HG02623 (cell line): ENCODE data around the gene TXNRD3.

Experiments used
- ATAC-seq: cut with Tn5 transposase; IDR thresholded peaks from one replicate; pipeline ENCODE4 v1.9.1; 2021; ENCODE audit warnings: moderate library complexity; ENCODE audit not compliant: unreplicated experiment

TXNRD3 gene

DNA sequence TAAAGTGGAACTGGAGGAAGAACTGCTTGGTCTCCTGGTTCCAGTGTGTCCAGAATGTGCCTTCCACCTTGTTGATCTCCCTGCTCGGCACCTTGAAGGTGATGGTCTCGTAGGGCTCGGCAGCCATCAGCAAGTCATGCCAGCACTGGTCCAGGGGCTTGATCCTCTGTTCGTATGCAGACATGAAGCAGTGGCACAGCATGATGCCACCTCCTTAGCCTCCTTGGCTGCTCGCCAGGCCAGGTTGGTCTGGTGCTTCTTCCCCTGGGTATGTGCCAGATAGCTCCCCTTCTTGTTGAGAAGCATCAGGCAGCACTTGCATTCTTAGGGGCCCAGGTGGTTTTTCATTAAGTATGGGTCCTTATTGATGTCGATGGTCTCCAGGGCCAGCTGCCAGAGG is 17.8 kb upstream of the TXNRD3 start:
- no peak for ATAC-seq

DNA sequence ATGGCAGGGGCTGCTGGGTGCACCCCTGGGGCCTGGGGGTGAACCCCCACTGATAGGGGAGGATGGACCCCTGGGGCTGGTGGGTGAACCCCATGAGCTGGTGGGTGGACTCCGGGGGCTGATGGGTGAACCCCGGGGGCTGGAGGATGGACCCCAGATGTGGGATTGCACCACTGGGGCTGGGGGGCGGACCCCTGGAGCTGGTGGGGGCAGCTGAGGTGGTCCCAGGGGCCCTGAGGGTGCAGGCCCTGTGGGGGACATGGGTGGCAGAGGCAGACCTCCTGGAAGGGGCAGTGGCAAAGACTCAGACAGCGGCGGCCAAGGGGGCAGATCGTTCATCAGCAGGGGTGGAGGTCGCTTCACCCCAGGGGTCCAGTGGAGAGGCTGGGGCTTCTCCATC is 17.4 kb upstream of the TXNRD3 start:
- no peak for ATAC-seq

DNA sequence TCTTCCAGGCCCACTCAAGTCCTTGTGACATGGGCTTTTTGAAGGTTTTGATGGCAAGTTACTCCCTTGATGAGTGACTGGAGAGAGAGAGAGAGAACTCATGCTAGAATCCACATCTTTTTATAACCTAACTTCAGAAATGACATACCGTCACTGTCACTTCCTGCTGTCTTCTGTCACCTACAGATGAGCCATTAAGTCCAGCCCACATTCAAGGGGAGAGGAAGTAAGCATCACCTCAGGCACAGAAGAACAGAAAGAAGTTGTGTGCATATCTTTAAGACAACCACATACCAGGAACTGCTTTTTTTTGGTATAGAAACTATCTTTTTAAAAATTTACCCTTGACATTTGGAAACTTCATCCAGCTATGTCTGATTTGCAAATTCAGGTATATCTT is 16.6 kb upstream of the TXNRD3 start:
- ATAC-seq, result no peak

DNA sequence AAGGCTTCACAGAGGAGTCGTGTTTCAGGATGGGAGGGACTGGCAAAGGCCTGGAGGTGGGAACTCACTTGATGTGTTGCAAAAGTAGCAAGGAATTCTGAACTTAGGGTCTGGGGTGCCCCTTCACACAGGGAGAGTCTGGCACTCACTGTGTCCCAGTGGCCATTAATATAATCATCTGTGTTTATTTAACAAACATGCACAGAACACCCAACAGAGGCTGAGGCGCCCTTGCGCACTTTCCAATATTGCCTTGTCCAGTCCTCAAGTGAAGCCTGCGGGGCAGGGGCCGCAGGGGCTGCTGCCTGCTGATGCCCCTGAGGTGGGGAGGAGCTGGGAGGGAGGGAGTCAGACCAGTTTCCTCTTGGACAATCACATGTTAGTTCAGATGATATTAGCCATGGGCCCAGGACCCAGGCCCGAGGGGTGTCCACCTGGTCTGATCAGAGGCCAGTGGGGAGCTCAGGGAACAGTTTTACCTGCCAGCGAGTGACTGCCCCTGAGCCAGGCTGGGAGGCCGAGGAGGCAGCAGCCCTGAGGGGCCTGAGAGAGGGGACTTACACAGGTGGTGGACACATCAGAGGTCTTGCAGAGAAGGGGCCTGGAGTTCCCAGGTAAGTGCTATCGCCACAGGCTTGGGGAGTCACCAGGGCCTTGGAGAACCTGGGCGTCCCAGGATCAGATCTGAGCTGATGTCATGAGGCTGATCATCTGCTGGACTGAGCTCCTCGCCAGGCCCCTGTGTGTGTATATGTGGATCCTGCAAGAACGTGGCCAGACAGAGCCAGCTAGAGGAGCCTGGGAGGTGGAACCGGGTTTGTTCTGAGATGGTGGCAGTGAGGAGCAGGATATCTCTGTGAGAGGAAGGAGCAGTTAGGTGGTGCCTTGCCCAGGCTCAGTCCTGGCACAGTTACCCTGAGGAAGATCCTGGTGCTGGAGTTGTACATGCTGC is 13.8 kb upstream of the TXNRD3 start:
- ATAC-seq, result no peak

DNA sequence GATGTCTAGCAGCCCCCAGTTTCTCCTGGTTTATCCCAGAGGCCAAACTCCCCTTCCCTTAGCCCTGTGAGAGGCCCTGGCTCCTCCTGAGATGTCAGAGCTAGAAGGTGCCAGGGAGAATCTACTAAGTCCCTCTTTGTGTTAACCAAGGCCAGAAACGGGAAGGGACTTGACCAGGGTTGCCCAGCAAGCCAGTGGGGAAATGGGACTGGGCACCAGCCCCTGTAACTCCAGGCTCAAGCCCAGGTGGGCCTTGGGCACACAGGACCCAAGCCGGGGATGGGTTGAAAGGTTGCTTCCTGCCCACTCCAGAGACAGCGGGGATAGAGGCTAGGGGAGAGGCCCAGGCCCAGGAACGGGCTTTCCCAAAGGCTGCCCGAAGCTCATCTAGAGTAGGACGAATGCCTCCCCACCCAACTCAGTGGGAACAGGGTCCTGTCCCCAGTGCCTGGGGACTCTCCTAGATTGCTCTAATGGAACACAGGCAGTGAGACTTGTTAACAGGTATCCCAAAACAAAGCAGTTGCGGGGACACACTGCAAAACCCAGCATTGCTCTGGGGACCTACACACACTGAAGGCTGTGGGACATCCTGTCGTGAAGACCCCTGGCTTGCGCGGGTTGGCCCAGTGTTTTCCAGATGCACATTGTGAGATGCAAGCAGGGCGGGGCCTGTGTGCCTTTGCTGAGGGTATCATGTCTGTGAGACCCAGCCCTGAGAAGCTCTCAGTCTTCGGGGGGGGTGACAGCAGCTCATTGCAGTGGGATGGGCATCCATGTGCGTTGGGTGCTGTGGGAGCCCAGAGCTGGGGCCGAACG is 12.9 kb upstream of the TXNRD3 start:
- ATAC-seq, result no peak

DNA sequence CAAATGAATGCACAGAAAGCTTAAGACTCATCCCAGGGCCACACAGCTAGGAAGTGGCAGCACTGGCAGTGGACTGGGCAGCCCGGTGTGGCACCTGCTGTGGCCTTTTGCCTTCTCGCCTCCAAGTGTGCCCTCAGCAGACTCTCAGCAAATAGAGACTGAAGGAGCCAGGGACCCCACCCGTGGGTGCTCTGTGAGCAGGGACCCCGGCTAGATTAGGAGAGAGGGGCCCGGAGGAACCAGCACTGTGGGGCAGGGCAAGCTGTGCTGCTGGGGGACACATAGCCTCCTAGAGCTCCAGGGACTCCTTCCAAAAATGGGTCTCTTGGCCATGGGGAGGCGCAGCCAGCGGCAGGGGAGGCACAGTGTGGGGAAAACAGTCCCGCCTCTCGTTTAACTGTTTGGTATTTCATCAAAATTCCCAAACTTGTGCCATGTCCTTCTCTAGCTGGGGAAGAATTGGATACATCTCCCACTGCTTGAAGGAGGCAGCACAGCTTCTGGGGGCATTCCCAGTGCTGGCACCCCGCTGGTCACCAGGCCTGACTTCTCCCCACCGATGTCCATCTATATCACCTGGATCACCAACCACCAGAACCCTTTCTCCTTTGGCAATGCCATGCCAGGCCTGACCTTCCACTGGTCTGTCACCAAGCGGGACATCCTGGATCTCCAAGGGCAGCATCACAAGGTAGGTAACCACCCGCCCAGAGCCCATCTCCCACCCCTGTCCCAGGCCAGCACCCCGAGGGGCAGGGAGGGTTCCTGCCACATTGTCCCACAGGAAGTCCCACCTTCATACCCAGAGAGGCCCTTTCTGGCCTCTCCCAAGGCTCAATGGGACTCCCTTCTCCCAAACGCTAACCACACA is 12.0 kb upstream of the TXNRD3 start:
- no peak for ATAC-seq

DNA sequence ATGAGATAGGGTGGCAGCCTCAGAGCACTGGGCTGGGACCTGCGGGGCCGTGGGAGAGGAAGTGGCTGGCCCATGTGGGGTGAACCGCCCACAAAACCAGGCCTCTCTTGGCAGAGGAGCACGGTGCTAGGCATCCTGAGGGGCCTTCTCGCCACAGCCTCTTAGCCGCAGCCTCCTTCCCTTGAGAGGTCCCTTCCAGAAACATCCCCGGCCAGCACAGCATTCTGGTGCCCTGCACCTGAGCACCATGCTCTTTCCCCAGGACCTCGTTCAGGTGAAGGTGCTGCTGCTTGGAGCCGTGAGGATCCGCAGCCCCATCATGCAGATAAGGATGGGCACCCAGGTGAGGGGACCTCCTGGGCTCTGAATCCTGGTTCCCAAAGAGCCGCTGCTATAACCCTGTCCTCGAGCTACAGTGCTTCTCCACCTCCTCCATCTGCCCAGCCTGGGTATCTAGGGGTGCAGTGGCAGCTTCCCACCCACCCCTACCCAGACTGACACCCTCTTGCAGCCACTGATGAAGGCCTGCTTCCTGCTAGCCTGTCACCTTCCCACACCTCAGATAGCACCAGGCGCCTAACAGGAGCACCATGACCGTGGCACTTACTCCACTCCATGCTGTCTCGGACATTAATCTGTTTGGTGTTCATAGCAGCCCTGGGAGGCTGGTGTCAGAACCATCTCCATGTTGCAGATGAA is 11.2 kb upstream of the TXNRD3 start:
- ATAC-seq, result no peak

DNA sequence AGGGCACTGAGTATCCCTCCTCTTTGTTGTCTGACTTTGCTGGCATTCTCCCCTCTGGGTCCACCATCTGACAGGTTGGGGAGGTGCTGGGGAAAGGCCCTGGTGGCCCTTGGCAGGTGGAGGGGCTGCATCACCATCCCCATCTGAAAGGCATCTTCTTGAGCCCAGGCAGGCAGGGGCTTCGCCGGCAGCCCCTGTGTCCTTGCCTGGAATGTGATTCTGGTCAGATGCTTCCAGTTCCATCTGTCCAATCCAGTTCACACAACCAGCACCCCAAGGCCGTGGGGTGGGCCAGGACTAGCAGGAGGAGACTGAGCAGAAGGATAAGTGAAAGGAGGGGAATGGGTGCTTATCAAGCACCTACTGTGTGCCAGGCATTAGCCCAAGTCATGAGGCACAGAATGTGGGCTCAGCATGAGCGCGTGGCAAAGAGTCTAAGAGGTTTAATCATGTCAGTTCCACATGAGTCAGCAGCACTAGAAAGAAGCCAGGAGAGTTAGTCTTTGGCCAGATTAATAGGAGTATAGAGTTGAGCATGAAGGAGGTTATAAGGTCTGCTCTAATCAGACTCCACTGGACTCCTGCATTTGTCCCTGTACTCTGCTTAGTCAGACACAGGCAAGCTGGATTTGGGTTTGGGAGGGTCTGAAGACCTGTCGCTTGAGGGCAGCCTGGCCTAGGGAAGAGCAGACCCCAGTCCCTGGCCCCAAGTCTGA is 10.5 kb upstream of the TXNRD3 start:
- ATAC-seq, result no peak

DNA sequence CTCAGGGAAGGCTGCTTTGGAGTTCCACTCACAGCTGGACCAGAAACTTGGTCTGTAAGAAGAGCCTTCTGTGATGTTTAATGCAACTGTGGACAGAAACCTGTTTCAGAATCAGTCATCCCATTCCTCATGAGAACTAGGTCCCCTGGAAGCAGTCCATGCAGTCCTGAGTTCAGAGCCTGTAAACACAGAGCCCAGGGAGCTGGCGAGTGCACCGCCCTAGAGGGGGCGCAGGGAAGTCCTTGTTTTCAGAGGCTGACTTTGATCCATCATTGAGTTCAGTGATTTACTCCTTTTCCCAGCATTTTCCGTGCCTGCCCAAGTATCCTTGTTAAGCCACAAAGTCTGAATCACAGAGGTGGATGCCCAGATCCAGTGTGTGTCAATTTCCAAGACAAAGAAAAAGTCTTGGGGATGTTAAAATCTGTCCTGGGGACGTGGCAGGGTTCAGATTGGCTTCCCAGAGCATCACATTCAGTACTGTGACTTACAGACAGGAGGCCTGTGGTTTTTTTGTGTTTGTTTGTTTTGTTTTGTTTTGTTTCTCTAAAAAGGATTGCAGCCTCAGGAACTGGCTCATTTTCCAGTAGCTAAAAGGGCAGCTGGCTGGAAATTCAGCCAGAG is 9.8 kb upstream of the TXNRD3 start:
- ATAC-seq, result no peak

DNA sequence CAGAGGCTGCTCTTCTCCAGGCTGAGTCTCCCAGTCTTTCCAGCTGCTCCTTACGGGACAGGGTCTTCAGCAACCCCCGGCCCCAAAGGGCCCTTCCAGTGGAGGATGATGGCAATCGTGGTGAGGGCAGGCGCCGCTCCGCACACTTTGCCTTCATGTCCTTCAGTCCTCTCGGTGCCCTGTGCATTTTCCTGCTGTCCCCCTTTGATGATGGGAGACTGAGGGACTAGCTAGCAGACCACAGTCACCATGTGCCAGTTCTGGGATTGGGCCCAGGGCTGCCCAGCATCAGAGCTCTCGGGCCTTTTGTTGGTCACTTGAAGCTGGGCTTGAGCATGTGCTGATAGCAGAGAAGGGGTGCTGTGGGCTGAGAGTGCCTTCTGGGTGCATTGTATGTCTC is 8.8 kb upstream of the TXNRD3 start:
- no peak for ATAC-seq

DNA sequence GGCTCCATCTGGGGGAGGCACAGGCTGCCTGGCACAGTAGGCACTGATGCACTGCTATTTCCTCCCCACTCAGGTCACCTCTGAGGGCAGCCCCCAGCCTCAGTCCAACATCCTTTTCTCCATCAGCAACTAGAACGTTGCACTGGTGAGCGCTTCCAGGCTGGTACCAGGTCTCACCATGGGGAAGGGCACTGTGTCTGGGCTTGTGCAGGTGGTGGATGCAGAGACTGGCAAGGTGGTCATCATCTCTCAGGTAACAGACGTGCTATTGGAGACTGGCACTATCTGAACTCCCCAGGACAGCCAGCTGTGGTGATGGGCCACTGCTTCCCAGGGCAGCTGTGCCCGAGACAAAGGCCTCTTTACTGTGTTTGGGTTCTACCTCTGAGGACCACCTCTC is 8.3 kb upstream of the TXNRD3 start:
- ATAC-seq, result no peak

DNA sequence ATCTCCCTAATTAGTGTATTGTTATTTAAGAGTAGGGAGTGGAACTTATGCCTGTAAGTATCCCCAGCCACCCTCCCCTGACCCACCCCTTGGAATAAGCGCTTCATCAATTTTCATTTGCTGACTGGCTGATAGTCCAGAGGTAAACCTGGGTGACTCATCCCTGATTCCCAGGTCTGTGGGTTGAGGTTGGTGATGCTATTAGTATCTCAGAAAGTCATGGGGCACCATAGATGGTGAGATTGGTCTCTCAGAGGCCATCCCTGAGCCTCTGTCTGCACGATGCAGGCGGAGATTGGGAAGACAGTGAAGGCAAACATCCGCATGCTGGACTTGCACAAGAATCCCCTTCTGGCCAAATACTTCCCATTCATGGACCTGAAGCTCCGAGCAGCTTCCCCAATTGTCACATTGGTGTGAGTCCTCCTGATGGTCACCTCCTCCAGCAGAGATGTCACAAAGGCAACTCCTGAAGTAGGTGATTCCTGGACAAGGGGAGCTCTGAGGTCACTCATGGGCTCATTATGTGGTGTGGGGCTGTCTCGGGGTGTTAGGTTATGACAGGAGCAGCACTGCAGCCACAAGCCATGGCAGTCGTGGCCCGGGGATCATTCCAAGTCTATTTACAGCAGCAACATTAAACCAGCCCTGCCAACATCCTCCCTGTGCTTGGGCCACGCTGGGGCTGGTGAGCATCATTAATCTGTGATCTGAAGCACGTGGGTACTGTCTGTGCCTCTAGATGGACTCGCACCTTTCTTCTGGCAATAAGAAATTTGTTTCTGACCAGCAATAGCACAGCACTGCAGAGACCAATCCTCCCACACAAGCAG is 6.8 kb upstream of the TXNRD3 start:
- no peak for ATAC-seq

DNA sequence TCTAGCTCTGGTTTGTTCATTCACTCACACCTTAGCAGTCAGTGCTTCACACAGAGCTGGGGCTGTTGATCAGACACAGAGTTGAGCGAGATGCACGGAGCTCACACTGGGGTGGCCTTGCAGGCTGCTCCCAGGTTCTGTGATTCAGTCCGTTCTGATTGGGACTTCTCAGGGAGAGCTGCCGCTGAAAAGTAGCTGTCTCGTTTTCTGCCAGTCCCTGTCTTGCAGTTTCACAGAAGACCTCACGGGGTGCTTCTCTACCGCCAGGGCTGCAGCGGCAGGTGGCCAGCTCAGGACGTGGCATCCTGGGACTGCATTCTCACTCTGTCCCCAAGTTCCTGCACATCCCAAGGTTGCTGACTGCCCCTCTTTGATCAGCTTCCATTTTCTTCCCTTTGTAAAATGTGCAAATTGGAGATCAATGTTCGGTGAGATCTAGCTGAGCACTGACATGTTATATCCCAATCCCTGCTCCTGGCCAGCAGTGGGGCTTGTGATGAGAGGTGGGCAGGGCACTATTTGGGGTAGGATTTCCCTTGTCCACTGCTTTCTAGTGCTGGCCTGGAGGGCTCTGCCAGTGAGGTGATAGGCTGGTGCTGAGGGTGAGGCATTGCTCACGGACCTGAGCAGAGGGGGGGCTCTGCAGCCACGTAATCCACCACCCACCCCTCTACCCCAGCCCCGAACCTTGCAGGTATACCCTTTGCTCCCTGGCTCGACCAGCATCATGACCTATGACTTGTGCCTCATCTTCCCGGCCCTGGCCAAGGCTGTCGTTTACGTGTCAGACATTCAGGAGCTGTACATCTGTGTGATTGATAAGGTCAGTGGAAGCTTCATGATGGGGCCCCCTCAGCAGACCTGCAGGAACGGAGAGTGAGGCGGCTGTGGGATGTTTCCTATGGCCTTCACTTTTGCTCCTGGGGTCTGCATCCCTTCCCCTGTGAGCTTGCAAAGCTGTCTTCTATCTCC is 5.3 kb upstream of the TXNRD3 start:
- no peak for ATAC-seq

DNA sequence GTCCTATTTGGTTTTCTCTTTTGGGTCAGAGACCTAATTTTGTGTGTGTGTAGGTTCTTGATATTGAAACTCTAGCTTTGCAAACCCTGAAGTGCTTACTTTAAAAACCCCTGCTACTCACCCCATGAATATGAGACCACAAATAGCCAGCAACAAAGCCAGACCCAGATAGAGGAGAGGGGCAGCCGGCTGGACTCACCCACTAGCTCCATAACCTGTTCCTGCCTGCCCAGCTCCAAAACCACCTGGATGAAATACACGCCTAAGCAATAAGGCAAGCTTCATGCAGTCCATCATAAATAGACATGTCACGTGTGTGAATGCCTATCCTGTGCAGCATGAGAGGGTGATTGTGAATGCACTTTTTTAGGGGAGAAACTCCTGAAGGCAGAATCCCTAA is 3.7 kb upstream of the TXNRD3 start:
- ATAC-seq, result no peak

DNA sequence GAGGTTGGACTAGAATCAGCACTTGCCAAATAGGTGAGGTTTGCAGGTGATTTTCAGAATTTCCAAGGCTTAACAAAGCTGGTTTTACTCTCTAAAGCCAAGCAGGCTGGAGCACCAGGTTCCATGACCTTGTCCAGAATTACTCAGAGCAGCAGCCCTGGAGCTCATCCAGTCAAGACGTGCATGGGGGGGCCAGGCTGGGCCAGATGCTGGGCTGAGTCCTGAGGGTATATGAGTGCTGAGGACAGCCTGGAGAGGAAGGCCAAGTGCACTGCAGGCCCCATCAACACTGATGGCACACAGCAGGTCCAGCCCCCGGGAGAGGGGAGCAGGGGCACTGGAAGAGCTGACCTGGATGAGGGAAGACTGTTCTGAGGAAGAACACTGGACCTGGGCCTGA is 3.0 kb upstream of the TXNRD3 start:
- ATAC-seq, result no peak

DNA sequence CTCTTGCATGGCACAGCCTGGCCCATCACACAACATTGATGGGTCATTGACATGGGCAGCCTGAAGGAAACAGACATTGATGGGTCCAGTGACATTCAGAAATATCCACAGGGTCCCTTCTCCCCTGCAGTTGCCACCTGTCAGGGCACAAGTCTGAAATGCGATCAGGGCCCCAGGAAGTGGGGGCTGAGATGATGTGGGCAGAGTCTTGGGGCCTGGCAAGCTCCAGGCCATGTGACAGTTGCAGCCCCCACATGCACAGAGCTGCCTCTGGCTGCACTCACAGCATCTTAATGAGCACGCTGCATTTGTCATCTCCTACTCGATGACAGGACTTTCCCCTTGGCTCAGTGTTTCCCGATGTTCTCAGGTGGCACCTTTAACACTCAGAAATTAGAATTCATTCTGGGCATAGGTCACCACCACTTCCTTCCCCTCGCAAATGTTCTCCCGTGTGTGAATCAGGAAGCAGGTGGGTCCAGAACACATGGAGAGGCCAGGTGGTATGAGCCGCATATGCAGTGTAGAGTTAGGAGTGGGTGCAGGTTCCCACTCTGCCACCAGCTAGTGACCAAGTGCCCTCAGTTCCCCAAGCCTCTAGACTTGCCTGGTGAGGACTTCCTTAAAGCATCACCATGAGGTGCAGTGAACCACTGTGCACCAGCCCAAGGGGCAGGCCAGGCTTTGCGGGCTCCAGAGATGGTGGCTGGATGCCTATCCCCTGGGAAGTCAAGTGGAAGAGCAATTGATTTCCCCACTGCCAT is 1.6 kb upstream of the TXNRD3 start:
- ATAC-seq, result no peak

DNA sequence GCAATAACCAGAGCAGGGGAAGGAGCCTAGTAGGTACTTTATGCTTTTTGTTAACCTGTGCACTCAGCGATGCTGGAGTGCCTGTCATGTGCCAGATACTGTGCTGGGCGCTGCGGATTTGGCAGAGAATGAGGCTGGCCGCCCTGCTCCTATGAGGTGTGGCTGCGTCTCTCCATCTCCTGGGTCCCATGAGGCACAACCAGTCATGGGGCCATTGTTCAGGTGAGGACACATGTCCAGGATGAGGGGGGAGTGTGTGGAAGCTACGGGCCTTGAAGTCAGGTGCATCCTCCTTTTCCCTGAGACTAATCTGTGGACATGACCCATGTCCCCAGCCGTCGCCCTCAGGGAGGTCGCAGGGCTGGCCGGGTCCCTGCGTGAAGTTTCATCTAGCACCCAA is 963 bp upstream of the TXNRD3 start:
- ATAC-seq, result no peak
